ENCODE measurements around the gene IPO11.
"Not testable (repeated sequence)": the region's sequence is repeated elsewhere in the genome, so short reads cannot be mapped to it uniquely, and the experiment has no call there.

The IPO11 gene

GRCh38 chr5:62558941-62559340 lies 146.4 kb downstream of the IPO11 start:
- Histone ChIP-seq H3K36me3 (peaks cover 2% of the 10 kb centered on the region; the same call in 1 of the 2 replicates), H3K27me3 (ENCODE audit: insufficient read depth, low read depth, severe bottlenecking) (no peaks in the 10 kb centered on the region), H3K27ac (no peak overlapping the region), H3K4me3 (ENCODE audit: low read depth, low read length) (no peak overlapping the region), H3K9me3 (ENCODE audit: severe bottlenecking) (no peaks in the 10 kb centered on the region)
- TF ChIP-seq CTCF (IDR thresholded peaks at IDR 0.05; ENCODE audit: low read depth, low read length) = no peak
- no peak for DNase-seq

DNA sequence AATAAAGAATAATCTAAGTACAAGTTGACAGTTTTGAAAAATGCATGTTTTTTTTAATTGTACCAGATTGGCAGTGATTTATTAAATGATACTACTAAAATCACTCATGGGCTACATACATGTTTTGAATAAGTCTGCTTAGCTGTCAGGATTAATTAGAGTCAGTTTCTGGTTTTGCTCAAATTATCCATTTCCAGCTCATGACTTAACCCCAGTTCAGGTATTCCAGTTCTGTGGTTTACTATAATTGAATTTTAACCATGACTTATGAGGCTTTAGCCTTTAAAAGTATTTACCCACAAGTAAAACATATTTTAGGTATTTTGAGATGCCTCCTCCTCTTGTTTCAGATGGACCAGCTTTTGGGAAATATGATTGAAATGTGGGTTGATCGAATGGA lies 148.2 kb downstream of the IPO11 start:
- DNase-seq = no peak
- H3K36me3 ChIP-seq = peaks cover 2% of the 10 kb centered on the region; the same call in 1 of the 2 replicates
- no peak overlapping the region for H3K27ac ChIP-seq
- no peaks in the 10 kb centered on the region for H3K27me3 ChIP-seq (ENCODE audit: insufficient read depth, low read depth, severe bottlenecking)
- H3K4me3 ChIP-seq (ENCODE audit: low read depth, low read length) = no peak overlapping the region
- H3K9me3 ChIP-seq (ENCODE audit: severe bottlenecking) = no peaks in the 10 kb centered on the region
- TF ChIP-seq CTCF (IDR thresholded peaks at IDR 0.05; ENCODE audit: low read depth, low read length) = no peak

DNA sequence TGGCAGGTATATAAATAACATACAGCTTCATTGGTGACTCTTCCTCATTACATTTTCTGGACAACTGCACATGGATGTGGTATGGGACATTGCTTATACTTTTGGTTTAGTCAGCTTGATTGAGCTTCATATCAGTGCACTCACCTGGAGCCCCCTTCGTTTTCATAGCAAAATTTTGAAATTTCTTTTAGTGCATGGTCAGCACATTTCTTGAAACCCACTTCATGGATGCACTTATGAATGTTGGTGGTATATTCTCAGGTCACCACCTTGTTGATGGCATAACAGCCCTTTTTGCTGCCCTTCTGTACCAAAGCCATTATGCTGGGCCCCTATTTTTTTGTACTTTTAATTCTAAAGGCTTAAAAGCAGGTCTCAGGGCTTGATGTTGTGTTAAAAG lies 149.3 kb downstream of the IPO11 start:
- Histone ChIP-seq H3K27me3 (ENCODE audit: insufficient read depth, low read depth, severe bottlenecking) (no peaks in the 10 kb centered on the region), H3K36me3 (peaks cover 4% of the 10 kb centered on the region), H3K4me3 (ENCODE audit: low read depth, low read length) (no peak overlapping the region), H3K27ac (no peak overlapping the region), H3K9me3 (ENCODE audit: severe bottlenecking) (no peaks in the 10 kb centered on the region)
- no peak for TF ChIP-seq CTCF (IDR thresholded peaks at IDR 0.05; ENCODE audit: low read depth, low read length)
- DNase-seq = no peak

DNA sequence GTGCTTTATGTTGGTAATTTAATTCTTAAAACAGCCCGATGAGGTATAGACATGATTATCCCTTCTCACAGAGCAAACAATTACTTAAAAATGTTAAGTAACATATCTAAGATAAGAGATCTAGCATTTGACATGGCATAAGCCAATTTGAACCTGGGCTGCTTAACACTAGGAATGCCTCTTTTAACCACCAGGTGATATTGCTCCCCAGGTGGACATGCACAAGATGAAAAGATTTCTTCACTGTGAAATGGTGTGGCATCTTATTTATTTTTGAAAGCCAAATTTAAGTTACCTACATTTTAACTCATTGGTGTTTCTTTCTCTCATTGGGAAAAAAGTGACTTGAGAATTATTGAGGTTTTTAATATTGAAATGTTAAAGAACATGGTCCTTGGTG lies 150.3 kb downstream of the IPO11 start:
- Histone ChIP-seq H3K27me3 (ENCODE audit: insufficient read depth, low read depth, severe bottlenecking) (no peaks in the 10 kb centered on the region), H3K36me3 (peaks cover 8% of the 10 kb centered on the region), H3K27ac (no peak overlapping the region), H3K9me3 (ENCODE audit: severe bottlenecking) (peaks cover 3% of the 10 kb centered on the region), H3K4me3 (ENCODE audit: low read depth, low read length) (no peak overlapping the region)
- no peak for DNase-seq
- TF ChIP-seq CTCF (IDR thresholded peaks at IDR 0.05; ENCODE audit: low read depth, low read length) = no peak

GRCh38 chr5:62564101-62564500 lies 151.5 kb downstream of the IPO11 start:
- Histone ChIP-seq H3K36me3 (peaks cover 11% of the 10 kb centered on the region), H3K27ac (no peak overlapping the region), H3K27me3 (ENCODE audit: insufficient read depth, low read depth, severe bottlenecking) (no peaks in the 10 kb centered on the region), H3K9me3 (ENCODE audit: severe bottlenecking) (peaks cover 7% of the 10 kb centered on the region), H3K4me3 (ENCODE audit: low read depth, low read length) (no peak overlapping the region)
- TF ChIP-seq CTCF (IDR thresholded peaks at IDR 0.05; ENCODE audit: low read depth, low read length) = no peak
- DNase-seq = no peak

DNA sequence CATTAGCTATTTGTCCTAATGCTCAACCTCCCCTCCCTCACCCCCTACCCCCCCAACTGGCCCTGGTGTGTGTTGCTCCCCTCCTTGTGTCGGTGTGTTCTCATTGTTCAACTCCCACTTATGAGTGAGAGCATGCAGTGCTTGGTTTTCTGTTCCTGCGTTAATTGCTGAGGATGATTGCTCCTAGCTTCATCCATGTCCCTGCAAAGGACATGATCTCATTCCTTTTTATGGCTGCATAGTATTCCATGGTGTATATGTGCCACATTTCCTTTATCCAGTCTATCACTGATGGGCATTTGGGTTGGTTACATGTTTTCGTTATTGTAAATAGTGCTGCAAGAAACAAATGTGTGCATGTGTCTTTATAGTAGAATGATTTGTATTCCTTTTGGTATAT lies 153.2 kb downstream of the IPO11 start:
- not testable (repeated sequence) for H3K27me3 ChIP-seq (ENCODE audit: insufficient read depth, low read depth, severe bottlenecking); H3K9me3 ChIP-seq (ENCODE audit: severe bottlenecking); H3K36me3 ChIP-seq; H3K27ac ChIP-seq; H3K4me3 ChIP-seq (ENCODE audit: low read depth, low read length); DNase-seq
